ENCODE measurements around the gene PSMB4.
A peak's percentile ranks its signal among the peaks of the same experiment; 100 is the strongest.
"Not testable (repeated sequence)": the region's sequence is repeated elsewhere in the genome, so short reads cannot be mapped to it uniquely, and the experiment has no call there.

PSMB4 gene

DNA sequence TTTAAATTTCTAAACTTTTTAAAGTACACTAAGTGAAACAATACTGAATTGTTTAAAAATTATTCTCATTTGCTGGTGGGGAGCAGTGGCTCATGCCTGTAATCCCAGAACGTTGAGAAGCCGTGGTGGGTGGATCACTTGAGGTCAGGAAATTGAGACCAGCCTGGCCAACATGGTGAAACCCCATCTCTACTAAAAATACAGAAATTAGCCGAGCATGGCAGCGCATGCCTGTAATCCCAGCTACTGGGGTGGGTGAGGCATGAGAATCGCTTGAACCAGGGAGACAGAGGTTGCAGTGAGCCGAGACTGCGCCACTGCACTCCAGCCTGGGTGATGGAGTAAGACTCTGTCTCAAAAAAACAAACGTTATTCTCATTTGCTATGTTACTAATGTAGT lies 38.0 kb downstream of the PSMB4 start:
- DNase-seq = not testable (repeated sequence)

DNA sequence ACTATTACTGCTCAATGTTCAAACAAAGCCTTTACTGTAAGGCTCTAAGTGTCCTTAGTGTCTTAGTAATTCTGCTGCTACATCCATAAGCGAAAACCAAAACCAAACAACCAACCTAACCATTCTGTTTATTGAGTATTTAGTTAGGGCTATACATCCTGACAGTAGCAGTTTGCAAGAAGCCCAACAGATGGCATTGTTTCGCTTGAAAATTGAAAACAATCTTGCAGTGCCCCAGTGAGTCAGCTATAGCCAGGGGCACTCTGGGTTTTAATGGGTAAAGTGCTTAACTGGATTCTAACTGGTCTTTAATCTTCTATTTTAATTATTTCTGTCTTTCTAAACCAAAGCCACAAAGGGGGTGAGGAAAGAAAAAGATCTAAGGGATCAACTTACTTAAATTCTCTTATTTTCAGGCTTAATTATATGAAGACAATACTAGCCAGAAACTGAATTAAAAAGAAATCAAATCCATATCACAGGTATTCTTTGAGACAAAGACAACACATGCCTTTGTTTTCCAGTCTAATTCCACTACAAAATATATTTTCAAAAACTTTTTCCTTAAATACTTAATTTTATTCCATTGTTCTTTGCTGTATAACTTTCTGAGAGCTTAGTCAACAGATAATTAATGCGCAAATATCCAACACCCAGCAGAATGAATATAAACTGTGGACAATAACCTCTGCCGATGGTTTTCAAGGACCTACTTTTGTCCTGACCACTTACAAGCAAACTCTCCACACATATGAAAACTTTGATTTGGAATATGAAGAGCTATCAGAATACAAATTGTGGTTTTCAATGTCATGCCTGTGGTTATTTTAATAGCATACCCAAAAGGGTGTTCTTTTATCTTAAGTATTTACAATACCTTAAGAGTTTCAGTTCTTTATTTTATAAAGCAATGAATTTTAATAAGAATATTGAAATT lies 44.7 kb downstream of the PSMB4 start:
- DNase-seq = peak in 17 of 56 donors; percentile 1 to 77 (median 13)

- no peak for DNase-seq
Observed at GRCh38 chr1:151444783-151445177, 45.4 kb downstream of the PSMB4 start.

GRCh38 chr1:151447696-151448095 lies 48.3 kb downstream of the PSMB4 start:
- no peak for DNase-seq

Measured in amygdala (tissue), 56 donors.